HEK293 (cell line): ENCODE data around the gene TTC27.

ENCODE experiments used
- CTCF ChIA-PET: fragments of 350-600 bp; formaldehyde crosslinking; extraction: SDS; loops from one replicate; lab custom pipeline; 2021; ENCODE audit warnings: antibody characterized with exemption; lab: Yijun Ruan, JAX
- POLR2A ChIA-PET: fragments of 300-600 bp; formaldehyde crosslinking; extraction: SDS; loops from one replicate; lab custom pipeline; 2020; ENCODE audit warnings: antibody characterized with exemption, inconsistent platforms; lab: Yijun Ruan, JAX
- H3K27ac ChIP-seq: fragments of 200-500 bp; sonication (Bioruptor generic); 2 replicates; pipeline ENCODE4 v1.5.1; 2014; ENCODE audit warnings: low read depth, low read length, control low read depth, inconsistent platforms; ENCODE audit errors: extremely low read depth
- H3K36me3 ChIP-seq, 2 experiments: fragments of 200-500 bp in 1 of 2; sonication (Bioruptor generic) in 1 of 2; 1 replicate in 1 of 2; 2 replicates in 1 of 2; pipeline ENCODE4 v1.5.1; 2014 to 2017; ENCODE audit warnings: inconsistent platforms in 2 of 2, low read length in 2 of 2; ENCODE audit not compliant: control insufficient read depth in 2 of 2, insufficient read depth in 1 of 2
- H3K4me1 ChIP-seq: fragments of 200-500 bp; sonication (Bioruptor generic); 2 replicates; pipeline ENCODE4 v1.5.1; 2014; ENCODE audit warnings: mild to moderate bottlenecking, low read length, inconsistent platforms; ENCODE audit not compliant: control insufficient read depth, insufficient read depth
- H3K4me3 ChIP-seq: 2 replicates; pipeline ENCODE4 v1.5.1; 2011; ENCODE audit warnings: low read depth, mild to moderate bottlenecking, control low read depth, low read length, moderate library complexity
- H3K9me3 ChIP-seq: fragments of 200-500 bp; sonication (Bioruptor generic); 2 replicates; pipeline ENCODE4 v1.5.1; 2014; ENCODE audit warnings: low read depth, low read length, inconsistent platforms; ENCODE audit not compliant: control insufficient read depth, insufficient read depth
- CTCF ChIP-seq: fragments of 450-650 bp; formaldehyde crosslinking; IDR thresholded peaks from 2 replicates; pipeline ENCODE4 v1.5.1; 2016; ENCODE audit warnings: missing biosample characterization, missing genetic modification characterization
- EGR2 ChIP-seq: fragments of 450-650 bp; formaldehyde crosslinking; IDR thresholded peaks from 2 replicates; pipeline ENCODE4 v1.5.1; 2016; ENCODE audit warnings: low read depth, missing biosample characterization, missing genetic modification characterization
- PRDM6 ChIP-seq: fragments of 450-650 bp; formaldehyde crosslinking; IDR thresholded peaks from 2 replicates; pipeline ENCODE4 v1.5.1; 2017; ENCODE audit warnings: missing biosample characterization, missing genetic modification characterization
- ZBTB17 ChIP-seq: fragments of 450-650 bp; formaldehyde crosslinking; IDR thresholded peaks from 2 replicates; pipeline ENCODE4 v1.5.1; 2016; ENCODE audit warnings: missing biosample characterization, missing genetic modification characterization
- ZNF274 ChIP-seq, 2 experiments: fragments of 200-500 bp in 1 of 2; fragments of 450-650 bp in 1 of 2; sonication (Bioruptor generic) in 1 of 2; formaldehyde crosslinking in 1 of 2; IDR thresholded peaks; 2 replicates each; pipeline versions ENCODE4 v1.5.1 to v1.6.1; 2014 to 2016; ENCODE audit warnings: borderline replicate concordance in 1 of 2, inconsistent platforms in 1 of 2, low read length in 1 of 2, missing biosample characterization in 1 of 2, missing genetic modification characterization in 1 of 2
- ZNF280C ChIP-seq: fragments of 450-650 bp; formaldehyde crosslinking; IDR thresholded peaks from 2 replicates; pipeline ENCODE4 v1.5.1; 2016; ENCODE audit warnings: missing biosample characterization, missing genetic modification characterization
- ZNF311 ChIP-seq: fragments of 450-650 bp; formaldehyde crosslinking; IDR thresholded peaks from 2 replicates; pipeline ENCODE4 v1.5.1; 2017; ENCODE audit warnings: missing biosample characterization, missing genetic modification characterization, borderline replicate concordance
- ZNF544 ChIP-seq: fragments of 450-650 bp; formaldehyde crosslinking; IDR thresholded peaks from 2 replicates; pipeline ENCODE4 v1.5.0; 2017; ENCODE audit warnings: missing biosample characterization, missing genetic modification characterization
- ZNF548 ChIP-seq: fragments of 450-650 bp; formaldehyde crosslinking; IDR thresholded peaks from 2 replicates; pipeline ENCODE4 v1.5.1; 2016; ENCODE audit warnings: missing biosample characterization, missing genetic modification characterization
- ZNF571 ChIP-seq: fragments of 450-650 bp; formaldehyde crosslinking; IDR thresholded peaks from 2 replicates; pipeline ENCODE4 v1.5.0; 2017; ENCODE audit warnings: missing biosample characterization, missing genetic modification characterization
- ZNF585B ChIP-seq: fragments of 450-650 bp; formaldehyde crosslinking; IDR thresholded peaks from 2 replicates; pipeline ENCODE4 v1.5.1; 2016; ENCODE audit warnings: missing biosample characterization, missing genetic modification characterization
- ZNF658 ChIP-seq: fragments of 450-650 bp; formaldehyde crosslinking; IDR thresholded peaks from 2 replicates; pipeline ENCODE4; 2016; ENCODE audit warnings: missing biosample characterization, missing genetic modification characterization

The TTC27 gene

GRCh38 chr2:32802877-32803276 lies 175.0 kb downstream of the TTC27 start (continued):
- TF ChIP-seq ZNF658 (tag by site-specific recombination) = no peak
- TF ChIP-seq ZNF280C (tag by site-specific recombination) = no peak
- no peak for TF ChIP-seq ZNF585B (tag by site-specific recombination)
- TF ChIP-seq, all 188 proteins: peak for 0

GRCh38 chr2:32804205-32804604 lies 176.4 kb downstream of the TTC27 start:
- H3K36me3 ChIP-seq = no peaks in the 10 kb centered on the region
- POLR2A ChIA-PET = no interaction called here
- H3K27ac ChIP-seq = no peak overlapping the region
- TF ChIP-seq CTCF (tag by site-specific recombination) (no peak), ZNF544 (no peak), ZNF274 (IDR thresholded peaks at IDR 0.05; ENCODE audit: low read length) (no peak), ZNF274 (tag by site-specific recombination; IDR thresholded peaks at IDR 0.05; ENCODE audit: borderline replicate concordance) (no peak), ZNF571 (no peak)
- CTCF ChIA-PET = interaction anchor here (0.6 kb wide), 1 partner anchor 25 kb away, joined by 3 read pairs; no protein-coding TSS in a partner anchor
- peaks cover 7% of the 10 kb centered on the region; the same call in 1 of the 2 replicates for H3K4me1 ChIP-seq
- H3K4me3 ChIP-seq = no peak overlapping the region
- H3K9me3 ChIP-seq = no peaks in the 10 kb centered on the region

GRCh38 chr2:32805104-32806095 lies 177.6 kb downstream of the TTC27 start:
- CTCF ChIA-PET = interaction anchor here (0.6 to 0.8 kb wide), 2 partner anchors 778 to 823 kb away, joined by 4 read pairs; no protein-coding TSS in a partner anchor
- TF ChIP-seq PRDM6 (tag by site-specific recombination) = 0 out of 2 replicates have a peak, but pooled peaks have one; percentile 6
- TF ChIP-seq EGR2 (tag by site-specific recombination) = no peak
- TF ChIP-seq ZBTB17 (tag by site-specific recombination) = 0 out of 2 replicates have a peak, but pooled peaks have one; percentile 31
- no peak overlapping the region for H3K27ac ChIP-seq
- no peak overlapping the region for H3K4me3 ChIP-seq
- POLR2A ChIA-PET = no interaction called here
- H3K4me1 ChIP-seq = peaks cover 7% of the 10 kb centered on the region; the same call in 1 of the 2 replicates
- no peaks in the 10 kb centered on the region for H3K36me3 ChIP-seq
- H3K9me3 ChIP-seq = no peaks in the 10 kb centered on the region

- CTCF ChIA-PET = no interaction called here
- Histone ChIP-seq H3K4me1 (peaks cover 7% of the 10 kb centered on the region; the same call in 1 of the 2 replicates), H3K27ac (no peak overlapping the region), H3K9me3 (no peaks in the 10 kb centered on the region), H3K36me3 (no peaks in the 10 kb centered on the region), H3K4me3 (no peak overlapping the region)
- POLR2A ChIA-PET = no interaction called here
- no peak for TF ChIP-seq ZNF311 (tag by site-specific recombination)
- TF ChIP-seq ZNF548 = no peak
These were observed 179.0 kb downstream of the TTC27 start for GRCh38 chr2:32806857-32807256.
